ENCODE data around the gene TLCD3A.

- TF ChIP-seq RCOR1 (IDR thresholded peaks at IDR 0.05; ENCODE audit: low read length) (no peak), POLR2AphosphoS5 (IDR thresholded peaks at IDR 0.05; ENCODE audit: low read depth, low read length) (no peak), EZH2phosphoT487 (IDR thresholded peaks at IDR 0.05; ENCODE audit: borderline replicate concordance, low read depth) (no peak), CTCF (IDR thresholded peaks at IDR 0.05) (no peak), FOXM1 (IDR thresholded peaks at IDR 0.05; ENCODE audit: low read depth) (no peak), TCF12 (IDR thresholded peaks at IDR 0.05) (no peak), SIN3A (IDR thresholded peaks at IDR 0.05; ENCODE audit: borderline replicate concordance, low read depth, low read length) (no peak), FOXJ3 (CRISPR knock-in tag; IDR thresholded peaks at IDR 0.05) (no peak)
- TF ChIP-seq, protein P1, sequence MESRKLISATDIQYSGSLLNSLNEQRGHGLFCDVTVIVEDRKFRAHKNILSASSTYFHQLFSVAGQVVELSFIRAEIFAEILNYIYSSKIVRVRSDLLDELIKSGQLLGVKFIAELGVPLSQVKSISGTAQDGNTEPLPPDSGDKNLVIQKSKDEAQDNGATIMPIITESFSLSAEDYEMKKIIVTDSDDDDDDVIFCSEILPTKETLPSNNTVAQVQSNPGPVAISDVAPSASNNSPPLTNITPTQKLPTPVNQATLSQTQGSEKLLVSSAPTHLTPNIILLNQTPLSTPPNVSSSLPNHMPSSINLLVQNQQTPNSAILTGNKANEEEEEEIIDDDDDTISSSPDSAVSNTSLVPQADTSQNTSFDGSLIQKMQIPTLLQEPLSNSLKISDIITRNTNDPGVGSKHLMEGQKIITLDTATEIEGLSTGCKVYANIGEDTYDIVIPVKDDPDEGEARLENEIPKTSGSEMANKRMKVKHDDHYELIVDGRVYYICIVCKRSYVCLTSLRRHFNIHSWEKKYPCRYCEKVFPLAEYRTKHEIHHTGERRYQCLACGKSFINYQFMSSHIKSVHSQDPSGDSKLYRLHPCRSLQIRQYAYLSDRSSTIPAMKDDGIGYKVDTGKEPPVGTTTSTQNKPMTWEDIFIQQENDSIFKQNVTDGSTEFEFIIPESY (IDR thresholded peaks at IDR 0.05; ENCODE audit: borderline replicate concordance, low read depth), result no peak
Observed at GRCh38 chr17:685006-685405, 47.4 kb upstream of the TLCD3A start.
